A549 treated with AZD2906 at 1 μM for 4 hours (cell line): ENCODE results near the gene PADI6. TPM values are rescaled to one million over a fixed set of nuclear protein-coding genes. Genes with fewer than 3 reads are reported as not detected.

Experiments
- total RNA-seq: library from RNA; stranded (reverse); fragments of 200-300 nt; extraction: Qiagen RNA extraction; gene quantifications from 5 replicates; pipeline ENCODE4 v1.2.3, GENCODE V29; 2022

PADI6 gene
- not detected in 5 replicates for total RNA-seq

DNA sequence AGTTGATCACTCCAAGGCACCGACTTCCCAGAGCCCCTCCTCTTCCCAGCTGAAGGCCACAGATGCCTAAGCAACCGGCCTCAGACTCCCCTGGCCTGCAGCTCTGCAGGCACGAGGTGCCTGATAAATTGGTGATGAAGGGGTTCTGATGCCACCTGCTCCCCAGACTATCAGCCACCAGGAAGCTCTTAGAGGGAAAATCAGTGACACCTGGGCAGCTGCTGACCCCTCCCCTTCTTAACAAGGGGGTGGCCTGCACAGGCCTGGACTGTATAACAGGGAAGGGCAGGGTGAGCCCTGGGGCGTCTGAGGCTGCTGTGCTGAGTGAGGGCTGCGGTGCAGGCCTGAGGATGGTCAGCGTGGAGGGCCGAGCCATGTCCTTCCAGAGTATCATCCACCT, at the start of gene PADI6:
Gene PADI6, plus strand, starts transcription at position 301 of the 400 bp plus-strand sequence. Its CDS starts 50 bp downstream, at position 351.

GRCh38 chr1:17439250-17440073, 67.5 kb downstream of the PADI6 start, which contains the start of gene RCC2:
RCC2 (minus strand) TSS chr1:17439677; CDS start chr1:17438514, 1,163 bp downstream.

Other genes starting within 250 kb of the PADI6 start
- 1.0 to 1.4 TPM (median 1.1 TPM) in 5 replicates for gene PADI1, start 167.1 kb upstream of the PADI6 start, total RNA-seq
- 0.71 to 1.0 TPM (median 0.84 TPM) in 5 replicates for gene PADI3, start 123.1 kb upstream of the PADI6 start, total RNA-seq
- not detected in 5 replicates for gene PADI4, start 64.0 kb upstream of the PADI6 start, total RNA-seq
- gene RCC2, start 67.5 kb downstream of the PADI6 start, total RNA-seq = 49.4 to 53.9 TPM (median 51.3 TPM) in 5 replicates
- 5.6 to 7.2 TPM (median 6.7 TPM) in 5 replicates for gene ARHGEF10L, start 167.5 kb downstream of the PADI6 start, total RNA-seq